ENCODE results near the gene PAPLN. TPM values are rescaled to one million over a fixed set of nuclear protein-coding genes. Genes with fewer than 3 reads are reported as not detected.

The PAPLN gene
- total RNA-seq, 1 experiment from 2014 or later, result 0.40 TPM

DNA sequence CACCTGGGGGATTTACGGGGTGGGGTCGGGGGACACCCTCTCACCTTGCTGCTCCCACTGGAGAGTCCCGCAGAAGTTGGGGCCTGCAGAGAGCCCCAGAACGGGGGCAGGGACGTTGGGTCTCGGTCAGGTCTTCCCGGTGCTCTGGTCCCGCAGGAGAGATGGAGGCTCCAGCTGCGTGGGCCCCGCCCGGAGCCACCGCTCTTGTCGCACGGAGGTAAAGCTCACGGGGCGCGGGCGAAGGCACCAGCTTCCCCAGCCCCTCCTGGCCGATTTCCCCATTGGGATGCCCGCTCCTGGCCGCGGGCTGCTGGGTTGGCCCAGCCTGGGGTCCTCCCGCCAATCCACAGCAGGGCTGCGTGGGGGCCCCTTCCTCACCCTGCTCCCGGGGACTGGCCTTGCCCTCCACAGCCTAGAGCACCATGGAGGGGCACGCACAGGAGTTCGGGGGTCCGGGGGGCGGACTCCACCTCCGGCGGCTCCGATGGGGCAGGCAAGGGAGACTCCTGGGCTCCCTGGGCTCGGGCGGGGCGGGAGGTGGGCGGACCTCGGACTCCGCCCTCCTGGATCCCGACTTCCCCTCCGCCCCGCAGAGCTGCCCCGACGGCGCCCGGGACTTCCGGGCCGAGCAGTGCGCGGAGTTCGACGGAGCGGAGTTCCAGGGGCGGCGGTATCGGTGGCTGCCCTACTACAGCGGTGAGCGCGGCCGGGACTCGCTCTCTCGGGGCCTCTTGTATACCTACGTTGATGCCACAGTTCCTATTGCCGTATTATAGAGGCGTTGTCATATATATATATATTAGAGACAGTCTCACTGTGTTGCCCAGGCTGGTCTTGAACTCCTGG is 8.4 kb downstream of the PAPLN start:
- Histone ChIP-seq H3K27ac (ENCODE audit: low read length) (no peak overlapping the region), H4K20me1 (ENCODE audit: low read length) (no peaks in the 10 kb centered on the region), H3F3A (ENCODE audit: low read length, unreplicated experiment) (no peaks in the 10 kb centered on the region), H3K4me1 (ENCODE audit: insufficient read depth, low read length) (peaks cover 6% of the 10 kb centered on the region; the same call in 1 of the 2 replicates), H3K79me2 (ENCODE audit: low read length) (no peaks in the 10 kb centered on the region), H3K4me2 (ENCODE audit: low read length) (no peak overlapping the region), H3K9ac (ENCODE audit: low read length) (no peak overlapping the region), H2AFZ (ENCODE audit: low read length) (no peak overlapping the region), H3K4me3 (ENCODE audit: low read length) (no peak overlapping the region), H3K9me3 (ENCODE audit: low read length) (no peaks in the 10 kb centered on the region), H3K36me3 (ENCODE audit: low read depth, low read length) (no peaks in the 10 kb centered on the region), H3K27me3 (ENCODE audit: low read length) (no peaks in the 10 kb centered on the region), H3K9me2 (replicated peaks; ENCODE audit: low read length) (no peaks in the 10 kb centered on the region)
- CTCF ChIA-PET, result interaction anchor here (0.5 kb wide), 1 partner anchor 89 kb away, joined by 6 read pairs; no protein-coding TSS in a partner anchor
- no TSS peak for BruUV-seq (replicated peaks)
- POLR2A ChIA-PET (ENCODE audit: unreplicated experiment), result no interaction called here
- intact Hi-C loops (cut with micrococcal nuclease), result no loop called here
- DNase-seq, result no peak
- no peak for ATAC-seq
- TF ChIP-seq EZH2 (IDR thresholded peaks at IDR 0.05; ENCODE audit: low read length, unreplicated experiment) (no peak), CTCF (conservative IDR thresholded peaks at IDR 0.05; ENCODE audit: low read depth, low read length) (no peak), EZH2phosphoT487 (IDR thresholded peaks at IDR 0.05; ENCODE audit: borderline replicate concordance, low read length) (no peak)

- no peak overlapping the region for H3K9ac ChIP-seq (ENCODE audit: low read length)
- H4K20me1 ChIP-seq (ENCODE audit: low read length), result no peaks in the 10 kb centered on the region
- H3K4me3 ChIP-seq (ENCODE audit: low read length), result no peak overlapping the region
- H3K9me3 ChIP-seq (ENCODE audit: low read length), result no peaks in the 10 kb centered on the region
- DNase-seq (no peak), ATAC-seq (no peak)
- H3K4me2 ChIP-seq (ENCODE audit: low read length), result no peak overlapping the region
- no TSS peak for BruUV-seq (replicated peaks)
- TF ChIP-seq EZH2phosphoT487 (IDR thresholded peaks at IDR 0.05; ENCODE audit: borderline replicate concordance, low read length) (no peak), CTCF (conservative IDR thresholded peaks at IDR 0.05; ENCODE audit: low read depth, low read length) (no peak), EZH2 (IDR thresholded peaks at IDR 0.05; ENCODE audit: low read length, unreplicated experiment) (no peak)
- POLR2A ChIA-PET (ENCODE audit: unreplicated experiment), result no interaction called here
- CTCF ChIA-PET, result no interaction called here
- intact Hi-C loops (cut with micrococcal nuclease), result no loop called here
- no peak overlapping the region for H2AFZ ChIP-seq (ENCODE audit: low read length)
- H3K79me2 ChIP-seq (ENCODE audit: low read length), result no peaks in the 10 kb centered on the region
- H3F3A ChIP-seq (ENCODE audit: low read length, unreplicated experiment), result no peaks in the 10 kb centered on the region
- no peaks in the 10 kb centered on the region for H3K27me3 ChIP-seq (ENCODE audit: low read length)
- no peak overlapping the region for H3K27ac ChIP-seq (ENCODE audit: low read length)
- no peaks in the 10 kb centered on the region for H3K36me3 ChIP-seq (ENCODE audit: low read depth, low read length)
- H3K4me1 ChIP-seq (ENCODE audit: insufficient read depth, low read length), result peaks cover 6% of the 10 kb centered on the region; the same call in 1 of the 2 replicates
- no peaks in the 10 kb centered on the region for H3K9me2 ChIP-seq (replicated peaks; ENCODE audit: low read length)
These were observed 9.3 kb downstream of the PAPLN start for GRCh38 chr14:73246387-73247150.
